ENCODE data around the gene TNF. TPM values are rescaled to one million over a fixed set of nuclear protein-coding genes. Genes with fewer than 3 reads are reported as not detected.

TNF gene
- not detected in 2 replicates for total RNA-seq (2014; rRNA removed; shearing (Covaris generic))

DNA sequence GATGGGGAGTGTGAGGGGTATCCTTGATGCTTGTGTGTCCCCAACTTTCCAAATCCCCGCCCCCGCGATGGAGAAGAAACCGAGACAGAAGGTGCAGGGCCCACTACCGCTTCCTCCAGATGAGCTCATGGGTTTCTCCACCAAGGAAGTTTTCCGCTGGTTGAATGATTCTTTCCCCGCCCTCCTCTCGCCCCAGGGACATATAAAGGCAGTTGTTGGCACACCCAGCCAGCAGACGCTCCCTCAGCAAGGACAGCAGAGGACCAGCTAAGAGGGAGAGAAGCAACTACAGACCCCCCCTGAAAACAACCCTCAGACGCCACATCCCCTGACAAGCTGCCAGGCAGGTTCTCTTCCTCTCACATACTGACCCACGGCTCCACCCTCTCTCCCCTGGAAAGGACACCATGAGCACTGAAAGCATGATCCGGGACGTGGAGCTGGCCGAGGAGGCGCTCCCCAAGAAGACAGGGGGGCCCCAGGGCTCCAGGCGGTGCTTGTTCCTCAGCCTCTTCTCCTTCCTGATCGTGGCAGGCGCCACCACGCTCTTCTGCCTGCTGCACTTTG, at the start of gene TNF:
TSS of gene TNF (plus strand) at position 231 of the 567 bp plus-strand sequence. CDS start at position 408, 177 bp downstream.
- Histone ChIP-seq H3K36me3 (replicated peaks; ENCODE audit: control insufficient read depth, insufficient read depth, low read length) (no peaks in the 10 kb centered on the region), H3K27me3 (ENCODE audit: control insufficient read depth, insufficient read depth, low read length) (peaks cover 8% of the 10 kb centered on the region; the same call in 1 of the 2 replicates), H3K4me3 (ENCODE audit: insufficient read depth, low read depth, low read length) (no peak within 1 kb of the TSS)
- peak; percentile 44 for DNase-seq

DNA sequence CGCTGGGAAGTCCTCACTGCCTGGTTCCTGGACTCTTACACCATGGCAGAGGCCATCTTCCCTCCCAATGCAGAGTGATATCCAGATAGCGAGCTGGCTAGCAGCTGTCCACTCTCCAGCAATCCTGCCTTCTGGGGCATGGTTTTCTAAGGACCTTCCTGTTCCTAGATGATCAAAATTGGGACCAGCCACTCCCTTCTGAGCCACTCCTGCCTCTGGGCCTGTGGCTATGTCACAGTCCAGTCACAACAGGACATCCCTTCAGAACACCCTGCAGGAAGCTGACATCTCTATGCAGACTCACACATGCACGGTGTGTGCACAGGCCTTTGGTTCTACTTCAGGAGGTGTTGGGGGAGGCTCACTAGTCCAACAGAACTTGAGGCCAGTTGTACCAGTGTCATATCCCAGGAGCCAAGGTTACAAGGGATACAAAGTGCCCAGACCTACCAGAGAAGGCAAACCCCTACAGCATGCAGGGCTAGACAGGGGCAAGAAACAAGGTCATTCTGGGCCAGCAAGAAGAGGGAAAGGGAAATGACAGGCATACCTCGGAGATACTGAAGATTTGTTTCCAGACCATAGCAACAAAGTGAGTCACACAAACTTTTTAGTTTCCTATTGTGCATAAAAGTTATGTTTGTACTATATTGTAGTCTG, 49.3 kb upstream of the TNF start:
- no peak overlapping the region for H3K4me3 ChIP-seq (ENCODE audit: insufficient read depth, low read depth, low read length)
- no peaks in the 10 kb centered on the region for H3K27me3 ChIP-seq (ENCODE audit: control insufficient read depth, insufficient read depth, low read length)
- peaks cover 9% of the 10 kb centered on the region for H3K36me3 ChIP-seq (replicated peaks; ENCODE audit: control insufficient read depth, insufficient read depth, low read length)
- DNase-seq, result no peak

DNA sequence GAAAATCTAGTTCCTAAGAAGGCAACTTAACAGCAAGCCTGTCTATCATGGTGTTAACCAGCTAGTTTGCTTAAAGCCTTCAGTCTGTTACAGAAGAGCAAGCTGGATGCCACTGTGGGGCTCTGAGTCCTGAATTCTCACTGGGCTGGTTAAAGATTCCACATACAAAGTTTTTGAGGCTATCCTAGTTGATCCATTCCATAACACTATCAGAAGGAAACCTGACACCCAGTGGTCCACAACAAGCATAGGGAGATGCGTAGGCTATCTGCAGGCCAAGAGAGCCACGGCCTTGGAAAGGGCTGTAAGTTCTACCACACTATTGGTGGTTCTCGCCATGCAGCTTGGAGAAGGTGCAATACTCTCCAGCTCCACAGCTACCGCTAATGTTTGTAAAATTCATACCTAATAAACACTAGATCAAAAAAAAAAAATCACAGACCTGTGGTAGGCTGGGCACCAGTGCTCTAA, 47.0 kb upstream of the TNF start:
- no peak for DNase-seq
- Histone ChIP-seq H3K4me3 (ENCODE audit: insufficient read depth, low read depth, low read length) (no peak overlapping the region), H3K36me3 (replicated peaks; ENCODE audit: control insufficient read depth, insufficient read depth, low read length) (peaks cover 26% of the 10 kb centered on the region)

DNA sequence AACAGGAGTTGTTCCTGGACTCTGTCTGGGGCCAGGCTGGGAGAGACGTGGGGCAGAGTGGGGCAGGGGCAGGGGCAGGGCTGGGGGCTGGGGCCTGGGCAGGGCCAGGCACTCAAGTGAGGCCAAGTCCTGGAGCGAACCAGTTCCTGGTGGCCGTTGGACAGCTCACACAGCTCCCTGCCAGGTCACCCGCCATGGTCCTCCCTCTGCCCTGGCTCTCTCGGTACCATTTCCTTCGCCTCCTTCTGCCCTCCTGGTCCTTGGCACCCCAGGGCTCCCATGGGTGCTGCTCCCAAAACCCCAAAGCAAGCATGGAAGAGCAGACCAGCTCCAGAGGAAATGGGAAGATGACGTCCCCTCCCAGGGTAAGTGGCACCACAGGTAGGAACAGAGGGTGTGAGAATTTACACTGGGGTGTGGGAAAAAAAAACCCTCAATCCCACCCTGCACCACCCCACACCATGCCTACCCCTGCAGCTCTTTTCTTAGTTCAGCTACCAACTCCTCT, 46.5 kb upstream of the TNF start, which contains the start of gene MCCD1:
TSS of gene MCCD1 (plus strand) at position 142 of the 508 bp plus-strand sequence. CDS start at position 195, 53 bp downstream.
- Histone ChIP-seq H3K4me3 (ENCODE audit: insufficient read depth, low read depth, low read length) (no peak within 1 kb of the TSS), H3K27me3 (ENCODE audit: control insufficient read depth, insufficient read depth, low read length) (no peaks in the 10 kb centered on the region), H3K36me3 (replicated peaks; ENCODE audit: control insufficient read depth, insufficient read depth, low read length) (peaks cover 31% of the 10 kb centered on the region)
- DNase-seq, result peak; percentile 57

More for the DNA sequence above, 47.0 kb upstream of the TNF start:
- no peaks in the 10 kb centered on the region for H3K27me3 ChIP-seq (ENCODE audit: control insufficient read depth, insufficient read depth, low read length)

DNA sequence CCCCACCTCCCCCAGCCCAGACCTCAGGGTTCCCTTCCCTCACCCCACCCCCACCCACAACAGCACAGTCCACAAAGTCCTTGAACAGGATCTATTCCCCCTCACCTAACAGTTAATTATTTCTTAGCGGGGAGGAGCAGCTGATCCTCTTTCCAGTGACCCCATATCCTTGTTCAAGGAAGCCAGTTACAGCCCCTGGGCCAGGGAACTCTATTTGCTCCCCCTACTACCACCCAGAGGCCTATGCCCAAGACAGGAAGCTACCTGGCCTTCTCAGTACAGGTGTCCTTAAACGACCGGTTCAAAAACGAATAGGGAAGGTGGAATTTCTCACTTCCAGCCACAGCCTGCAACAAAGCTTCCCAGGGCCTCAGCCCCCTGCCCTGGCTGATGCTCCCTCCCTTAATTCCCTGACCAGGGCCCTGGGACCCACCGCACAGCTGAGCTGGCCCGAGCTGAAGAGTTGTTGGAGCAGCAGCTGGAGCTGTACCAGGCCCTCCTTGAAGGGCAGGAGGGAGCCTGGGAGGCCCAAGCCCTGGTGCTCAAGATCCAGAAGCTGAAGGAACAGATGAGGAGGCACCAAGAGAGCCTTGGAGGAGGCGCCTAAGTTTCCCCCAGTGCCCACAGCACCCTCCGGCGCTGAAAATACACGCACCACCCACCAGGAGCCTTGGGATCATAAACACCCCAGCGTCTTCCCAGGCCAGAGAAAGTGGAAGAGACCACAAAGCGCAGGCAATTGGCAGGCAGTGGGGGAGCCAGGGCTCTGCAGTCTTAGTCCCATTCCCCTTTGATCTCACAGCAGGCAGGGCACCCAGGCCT, 45.8 kb upstream of the TNF start:
- Histone ChIP-seq H3K27me3 (ENCODE audit: control insufficient read depth, insufficient read depth, low read length) (no peaks in the 10 kb centered on the region), H3K4me3 (ENCODE audit: insufficient read depth, low read depth, low read length) (no peak overlapping the region), H3K36me3 (replicated peaks; ENCODE audit: control insufficient read depth, insufficient read depth, low read length) (peaks cover 36% of the 10 kb centered on the region)
- DNase-seq, result peak; percentile 54

DNA sequence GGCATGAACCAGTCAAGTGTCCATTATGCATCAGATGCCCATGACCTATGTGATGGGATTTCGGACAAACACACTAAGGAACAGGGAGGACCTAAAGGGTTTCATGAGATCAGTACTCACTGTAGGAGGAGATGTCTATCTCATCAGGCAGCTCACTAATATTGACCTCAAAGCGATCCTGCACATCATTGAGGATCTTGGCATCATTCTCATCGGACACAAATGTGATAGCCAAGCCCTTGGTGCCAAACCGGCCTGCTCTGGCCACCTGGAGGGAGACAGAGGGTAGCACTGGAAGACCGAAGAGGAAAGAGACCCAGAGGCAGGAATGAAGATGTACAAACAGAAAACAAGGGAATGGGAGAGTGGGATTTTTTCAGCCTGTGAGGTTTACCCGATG, 44.7 kb upstream of the TNF start:
- no peaks in the 10 kb centered on the region for H3K27me3 ChIP-seq (ENCODE audit: control insufficient read depth, insufficient read depth, low read length)
- no peak for DNase-seq
- no peak overlapping the region for H3K4me3 ChIP-seq (ENCODE audit: insufficient read depth, low read depth, low read length)
- H3K36me3 ChIP-seq (replicated peaks; ENCODE audit: control insufficient read depth, insufficient read depth, low read length), result peaks cover 47% of the 10 kb centered on the region

DNA sequence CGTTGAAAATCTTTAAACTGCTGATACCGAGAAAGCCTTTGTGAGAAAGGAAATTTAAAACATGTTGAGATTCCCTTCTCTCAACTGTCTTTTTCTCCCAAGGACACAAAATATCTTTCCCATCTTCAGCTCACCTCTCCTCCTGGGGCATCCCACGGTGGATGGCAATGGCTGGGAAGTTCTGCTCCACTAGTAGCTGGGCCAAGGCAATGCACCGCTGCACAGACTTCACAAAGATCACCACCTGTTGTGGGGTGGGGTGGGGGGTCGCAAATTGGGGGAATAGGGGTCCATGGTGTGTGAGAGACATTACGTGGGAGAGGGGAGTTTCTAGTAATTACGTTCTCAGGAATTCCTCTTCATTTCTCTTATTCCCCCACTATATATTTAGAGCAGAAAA, 44.2 kb upstream of the TNF start:
- Histone ChIP-seq H3K27me3 (ENCODE audit: control insufficient read depth, insufficient read depth, low read length) (no peaks in the 10 kb centered on the region), H3K36me3 (replicated peaks; ENCODE audit: control insufficient read depth, insufficient read depth, low read length) (peaks cover 52% of the 10 kb centered on the region), H3K4me3 (ENCODE audit: insufficient read depth, low read depth, low read length) (no peak overlapping the region)
- no peak for DNase-seq

DNA sequence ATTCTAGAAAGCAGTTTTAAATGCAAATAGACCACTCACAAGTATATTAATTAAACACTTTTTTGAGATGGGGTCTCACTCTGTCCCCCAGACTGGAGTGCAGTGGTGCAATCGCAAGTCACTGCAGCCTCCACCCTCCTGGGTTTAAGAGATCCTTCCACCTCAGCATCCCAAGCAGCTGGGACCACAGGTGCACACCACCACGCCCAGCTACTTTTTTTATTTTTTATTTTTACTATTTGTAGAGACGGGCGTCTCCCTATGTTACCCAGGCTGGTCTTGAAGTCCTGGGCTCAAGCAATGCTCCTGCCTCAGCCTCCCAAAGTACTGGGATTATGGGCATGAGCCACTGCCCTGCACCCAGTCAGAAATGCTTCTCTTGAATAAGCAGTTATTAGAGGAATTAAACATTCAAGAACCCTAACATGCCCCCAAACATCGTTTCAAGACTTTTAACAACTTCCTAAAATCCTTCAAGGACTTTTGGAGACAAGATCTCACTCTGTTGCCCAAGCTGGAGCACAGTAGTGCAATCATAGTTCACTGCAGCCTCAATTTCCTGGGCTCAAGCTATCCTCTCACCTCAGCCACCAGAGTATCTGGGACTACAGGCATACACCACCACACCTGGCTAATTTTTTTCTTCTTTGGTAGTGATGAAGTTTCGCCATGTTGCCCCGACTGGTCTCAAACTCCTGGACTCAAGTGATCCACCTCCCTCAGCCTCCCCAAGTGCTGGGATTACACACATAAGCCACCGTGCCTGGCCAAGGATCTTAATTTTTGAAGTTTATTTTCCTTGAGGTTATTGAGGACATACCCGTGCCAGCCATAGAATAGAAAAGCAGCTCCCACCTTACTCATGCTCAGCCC, 43.4 kb upstream of the TNF start:
- Histone ChIP-seq H3K36me3 (replicated peaks; ENCODE audit: control insufficient read depth, insufficient read depth, low read length) (peaks cover 59% of the 10 kb centered on the region), H3K4me3 (ENCODE audit: insufficient read depth, low read depth, low read length) (no peak overlapping the region), H3K27me3 (ENCODE audit: control insufficient read depth, insufficient read depth, low read length) (no peaks in the 10 kb centered on the region)
- no peak for DNase-seq

DNA sequence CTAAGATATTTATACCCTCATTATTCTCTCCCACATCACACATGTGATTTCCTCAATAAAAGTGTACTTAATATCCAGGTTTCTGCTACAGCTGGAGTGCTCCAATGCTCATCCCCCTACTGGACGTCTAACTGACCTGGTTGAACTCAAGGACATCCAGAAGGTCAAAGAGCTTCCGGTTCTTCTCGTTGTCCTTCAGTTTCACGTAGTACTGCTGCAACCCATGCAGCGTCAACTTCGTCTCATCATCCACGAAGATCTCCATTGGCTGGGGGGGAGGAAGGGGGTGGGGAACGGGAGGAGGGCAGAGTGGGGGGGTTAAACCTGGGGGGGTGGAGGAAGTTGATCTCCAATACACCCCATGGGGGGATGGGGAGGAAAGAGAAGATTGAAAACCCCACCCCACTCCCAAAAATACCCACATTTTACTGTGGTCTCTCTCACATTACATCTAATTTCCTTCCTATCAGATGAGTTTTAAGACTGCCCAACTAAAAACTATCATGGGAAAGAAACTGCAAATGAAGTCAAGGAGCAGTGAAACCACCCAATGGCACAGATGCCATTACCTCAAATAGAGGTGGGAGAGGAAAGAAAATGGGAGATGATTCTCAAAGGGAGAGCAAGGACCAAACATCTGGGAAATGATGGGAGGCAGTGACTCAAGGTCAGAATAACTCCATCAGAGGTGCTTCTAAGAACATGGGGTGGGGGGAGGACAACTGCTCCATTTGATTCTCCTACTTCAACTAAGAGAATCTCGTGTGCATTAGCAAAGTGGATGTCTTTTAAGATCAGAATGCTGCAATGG, 42.5 kb upstream of the TNF start:
- Histone ChIP-seq H3K27me3 (ENCODE audit: control insufficient read depth, insufficient read depth, low read length) (no peaks in the 10 kb centered on the region), H3K36me3 (replicated peaks; ENCODE audit: control insufficient read depth, insufficient read depth, low read length) (peaks cover 63% of the 10 kb centered on the region), H3K4me3 (ENCODE audit: insufficient read depth, low read depth, low read length) (no peak overlapping the region)
- no peak for DNase-seq

DNA sequence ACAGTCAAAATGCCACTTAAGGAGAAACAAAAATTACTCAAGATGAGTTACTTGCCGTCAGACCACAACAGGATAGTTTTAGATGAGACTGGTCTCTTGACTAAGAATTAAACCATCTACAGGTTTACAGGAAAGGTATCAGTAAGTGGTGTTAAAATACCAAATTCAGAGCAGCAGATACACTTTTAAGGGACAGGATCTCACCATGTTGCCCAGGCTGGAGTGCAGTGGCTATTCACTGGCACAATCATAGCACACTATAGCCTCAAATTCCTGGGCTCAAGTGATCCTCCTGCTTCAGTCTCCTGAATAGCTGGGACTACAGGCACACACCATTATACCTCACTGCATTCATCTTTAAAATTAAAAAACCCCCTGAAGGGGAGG, 41.9 kb upstream of the TNF start:
- Histone ChIP-seq H3K36me3 (replicated peaks; ENCODE audit: control insufficient read depth, insufficient read depth, low read length) (peaks cover 69% of the 10 kb centered on the region), H3K4me3 (ENCODE audit: insufficient read depth, low read depth, low read length) (no peak overlapping the region), H3K27me3 (ENCODE audit: control insufficient read depth, insufficient read depth, low read length) (no peaks in the 10 kb centered on the region)
- DNase-seq, result no peak

DNA sequence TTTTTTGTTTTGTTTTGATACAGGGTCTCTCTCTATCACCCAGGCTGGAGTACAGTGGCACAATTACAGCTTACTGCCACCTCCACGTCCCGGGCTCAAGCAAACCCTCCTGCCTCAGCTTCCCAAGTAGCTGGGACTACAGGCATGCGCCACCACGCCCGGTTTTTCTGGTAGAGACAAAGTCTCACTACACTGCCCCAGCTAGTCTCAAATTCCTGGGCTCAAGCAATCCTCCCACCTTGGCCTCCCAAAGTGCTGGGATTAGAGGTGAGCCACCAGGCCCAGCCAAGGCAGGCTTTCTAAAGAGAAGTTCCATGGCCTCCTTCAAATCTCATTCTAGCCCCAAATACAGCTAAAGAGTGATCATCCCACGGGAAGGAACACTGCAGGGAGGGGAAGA, 41.4 kb upstream of the TNF start:
- H3K36me3 ChIP-seq (replicated peaks; ENCODE audit: control insufficient read depth, insufficient read depth, low read length), result peaks cover 74% of the 10 kb centered on the region
- H3K27me3 ChIP-seq (ENCODE audit: control insufficient read depth, insufficient read depth, low read length), result no peaks in the 10 kb centered on the region
- H3K4me3 ChIP-seq (ENCODE audit: insufficient read depth, low read depth, low read length), result no peak overlapping the region
- DNase-seq, result no peak

DNA sequence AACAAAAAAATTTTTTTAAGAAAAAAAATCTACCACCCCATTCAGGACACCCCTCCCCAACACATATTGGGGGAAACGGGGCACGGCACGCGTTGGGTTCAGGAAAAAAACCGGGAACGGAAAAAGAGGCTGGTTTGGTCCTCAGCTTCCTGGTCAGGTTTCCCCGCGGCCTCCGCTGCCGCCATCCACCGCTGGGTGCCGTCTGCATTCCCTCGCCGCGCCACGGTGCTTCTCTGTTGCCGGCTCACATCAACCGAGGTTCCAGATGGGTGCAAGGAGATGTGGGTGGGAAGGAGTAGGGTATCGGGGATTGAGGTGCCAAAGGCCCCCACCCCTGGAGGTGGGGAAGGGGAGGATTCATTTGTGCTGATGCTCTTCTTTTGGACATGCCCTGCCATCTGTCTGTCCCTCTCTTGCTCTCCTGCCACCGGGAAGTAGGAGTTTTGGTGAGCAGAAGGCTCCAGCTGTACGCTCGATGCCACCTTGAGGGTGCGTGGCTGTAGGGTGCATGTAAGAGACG, 40.8 kb upstream of the TNF start:
- no peaks in the 10 kb centered on the region for H3K27me3 ChIP-seq (ENCODE audit: control insufficient read depth, insufficient read depth, low read length)
- peaks cover 80% of the 10 kb centered on the region for H3K36me3 ChIP-seq (replicated peaks; ENCODE audit: control insufficient read depth, insufficient read depth, low read length)
- DNase-seq, result no peak
- no peak overlapping the region for H3K4me3 ChIP-seq (ENCODE audit: insufficient read depth, low read depth, low read length)
